ENCODE measurements around the gene NOS3. TPM values are rescaled to one million over a fixed set of nuclear protein-coding genes. Genes with fewer than 3 reads are reported as not detected.

Gene NOS3
- total RNA-seq: 10 to 100 TPM in 1 of 4 donors, 1 to 10 TPM in 3; 2.5 to 11.3 (median 6.0) TPM

DNA sequence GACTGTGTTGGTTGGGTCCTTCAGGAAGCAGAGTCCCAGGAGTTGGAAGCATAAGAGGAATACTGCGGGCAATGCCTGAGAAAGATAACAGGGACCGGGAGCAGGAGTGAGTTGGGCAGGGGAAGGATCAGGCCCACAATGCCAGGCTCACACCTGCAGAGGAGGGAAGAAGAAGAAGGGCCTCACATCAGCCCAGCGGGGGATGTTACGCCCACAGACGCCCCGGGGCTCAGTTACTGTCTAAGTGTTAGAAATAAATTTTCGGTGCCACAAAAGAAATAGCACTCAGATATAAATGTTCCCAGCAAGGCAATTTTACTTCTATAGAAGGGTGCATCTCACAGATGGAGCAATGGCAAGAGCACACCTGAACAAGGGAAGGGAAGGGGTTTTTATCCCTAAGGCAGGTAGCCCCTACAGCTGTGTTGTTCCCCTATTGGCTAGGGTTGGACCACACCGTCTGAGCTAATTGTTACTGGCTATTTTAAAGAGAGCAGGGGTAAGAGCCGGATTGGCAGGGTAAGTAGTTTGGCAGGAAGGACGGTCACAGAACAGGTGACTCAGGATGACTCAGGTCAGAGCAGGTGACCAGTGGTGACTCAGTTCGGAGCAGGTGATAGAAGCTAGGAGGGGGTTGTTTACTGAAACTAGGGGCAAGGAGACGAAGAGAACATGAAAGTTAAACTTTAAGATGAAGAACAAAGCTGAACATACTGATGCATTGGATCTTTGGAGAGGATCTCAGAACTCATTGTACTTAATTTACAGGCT is at the start of gene NOS3:
TSS of gene NOS3 (plus strand) at position 602 of the 771 bp plus-strand sequence. CDS start 2,787 bp downstream, outside the sequence.
- TF ChIP-seq, protein P1, sequence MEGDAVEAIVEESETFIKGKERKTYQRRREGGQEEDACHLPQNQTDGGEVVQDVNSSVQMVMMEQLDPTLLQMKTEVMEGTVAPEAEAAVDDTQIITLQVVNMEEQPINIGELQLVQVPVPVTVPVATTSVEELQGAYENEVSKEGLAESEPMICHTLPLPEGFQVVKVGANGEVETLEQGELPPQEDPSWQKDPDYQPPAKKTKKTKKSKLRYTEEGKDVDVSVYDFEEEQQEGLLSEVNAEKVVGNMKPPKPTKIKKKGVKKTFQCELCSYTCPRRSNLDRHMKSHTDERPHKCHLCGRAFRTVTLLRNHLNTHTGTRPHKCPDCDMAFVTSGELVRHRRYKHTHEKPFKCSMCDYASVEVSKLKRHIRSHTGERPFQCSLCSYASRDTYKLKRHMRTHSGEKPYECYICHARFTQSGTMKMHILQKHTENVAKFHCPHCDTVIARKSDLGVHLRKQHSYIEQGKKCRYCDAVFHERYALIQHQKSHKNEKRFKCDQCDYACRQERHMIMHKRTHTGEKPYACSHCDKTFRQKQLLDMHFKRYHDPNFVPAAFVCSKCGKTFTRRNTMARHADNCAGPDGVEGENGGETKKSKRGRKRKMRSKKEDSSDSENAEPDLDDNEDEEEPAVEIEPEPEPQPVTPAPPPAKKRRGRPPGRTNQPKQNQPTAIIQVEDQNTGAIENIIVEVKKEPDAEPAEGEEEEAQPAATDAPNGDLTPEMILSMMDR (IDR thresholded peaks at IDR 0.05; ENCODE audit: low read depth): no peak

DNA sequence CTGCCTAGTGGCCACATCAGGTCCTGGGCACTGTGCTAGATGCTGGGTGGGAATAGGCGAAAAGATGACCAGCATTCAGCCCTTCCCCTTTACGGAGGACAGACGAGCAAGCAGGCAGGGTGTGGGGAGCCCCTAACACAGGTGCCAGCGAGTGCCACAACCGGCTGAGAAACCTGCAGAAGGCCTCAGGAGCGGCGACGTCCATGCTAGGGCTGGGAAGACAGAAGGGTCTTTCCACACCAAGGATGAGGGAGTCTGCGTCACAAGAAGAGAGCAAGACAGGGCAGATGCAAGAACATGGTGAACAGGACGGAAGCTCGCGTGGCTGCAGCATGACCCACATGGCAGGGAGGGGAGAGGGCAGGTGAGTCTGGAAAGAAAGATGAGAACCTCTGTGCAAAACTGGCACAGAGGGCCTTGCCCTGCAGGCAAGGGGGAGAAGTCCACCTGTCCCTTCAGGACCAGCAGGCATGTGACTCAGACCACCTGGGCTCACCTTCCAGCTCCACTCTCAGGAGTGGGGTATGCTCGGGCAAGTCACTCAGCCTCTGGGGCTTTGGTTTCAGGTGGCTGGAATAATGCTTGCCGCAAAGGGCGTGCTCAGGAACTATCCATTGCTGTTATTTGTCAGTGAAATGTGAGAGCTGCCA is 49.3 kb upstream of the NOS3 start:
- TF ChIP-seq, protein P1 (IDR thresholded peaks at IDR 0.05; ENCODE audit: low read depth): no peak

DNA sequence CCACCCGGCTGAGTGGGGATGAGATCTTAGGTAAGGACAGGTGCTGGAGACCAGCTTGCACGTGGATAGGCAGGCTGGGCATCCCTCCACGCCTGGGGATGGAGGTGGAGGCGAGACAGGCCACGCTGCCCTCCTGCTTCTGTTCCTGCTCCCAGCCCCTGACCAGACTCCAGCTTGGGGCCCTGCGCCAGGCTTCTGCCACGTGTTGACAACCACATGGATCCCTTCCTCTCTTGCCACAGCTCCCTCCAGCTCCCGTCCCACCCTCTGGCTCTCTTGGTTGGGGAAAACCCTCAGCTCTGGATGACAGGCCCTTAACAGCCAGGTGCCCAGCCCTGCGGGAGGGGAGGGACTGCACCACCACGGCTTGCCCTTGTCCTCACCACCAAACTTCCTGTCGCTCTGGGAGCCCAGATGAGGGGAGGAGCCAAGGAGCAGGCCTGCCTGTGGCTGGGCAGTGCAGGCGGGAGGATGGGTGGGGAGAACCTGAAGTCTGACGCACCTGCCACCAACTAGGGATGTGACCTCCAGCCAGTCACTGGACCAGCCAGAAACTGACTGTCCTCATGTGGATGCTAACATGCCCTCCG is 48.7 kb upstream of the NOS3 start:
- TF ChIP-seq, protein P1 (IDR thresholded peaks at IDR 0.05; ENCODE audit: low read depth): no peak

DNA sequence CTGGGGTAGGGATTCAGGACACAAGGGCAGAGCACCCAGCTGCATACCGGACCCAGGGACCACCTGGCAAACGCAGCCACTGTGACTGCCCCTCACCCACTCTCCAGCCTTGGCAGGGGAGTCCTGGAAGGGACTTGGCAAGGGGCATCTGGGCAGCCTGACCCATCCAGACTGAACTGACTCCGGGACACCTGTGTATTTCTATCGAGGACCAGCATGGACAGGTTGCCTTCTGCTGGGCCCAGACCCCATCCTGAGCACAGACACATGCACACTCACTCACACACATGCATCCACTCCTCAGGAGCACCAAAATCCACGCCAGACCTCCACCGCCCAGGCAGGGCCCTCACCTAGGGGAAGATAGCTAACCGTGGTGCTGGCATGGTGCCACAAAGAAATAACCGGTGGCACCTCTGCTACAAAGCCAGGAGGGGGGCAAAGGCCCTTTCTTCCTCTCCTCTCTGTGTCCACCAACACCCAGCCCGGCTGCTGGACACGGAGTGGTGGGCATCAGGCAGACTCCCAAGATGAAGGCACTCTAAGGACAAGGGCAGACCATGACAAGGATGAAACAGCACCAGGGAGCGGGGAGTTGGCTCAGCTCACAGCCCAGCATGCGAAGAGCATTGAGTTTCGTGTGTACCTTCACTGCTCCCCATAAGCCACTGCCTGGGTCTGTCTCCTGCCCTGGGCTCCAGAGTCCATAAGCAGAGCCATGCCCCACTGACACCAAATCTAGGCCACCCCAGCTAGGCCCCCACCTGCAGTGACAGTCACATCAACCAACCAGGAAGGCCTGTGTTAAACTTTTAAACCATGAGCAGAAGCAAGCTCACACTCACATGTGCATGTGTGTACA is 48.0 kb upstream of the NOS3 start:
- TF ChIP-seq, protein P1 (IDR thresholded peaks at IDR 0.05; ENCODE audit: low read depth): no peak

DNA sequence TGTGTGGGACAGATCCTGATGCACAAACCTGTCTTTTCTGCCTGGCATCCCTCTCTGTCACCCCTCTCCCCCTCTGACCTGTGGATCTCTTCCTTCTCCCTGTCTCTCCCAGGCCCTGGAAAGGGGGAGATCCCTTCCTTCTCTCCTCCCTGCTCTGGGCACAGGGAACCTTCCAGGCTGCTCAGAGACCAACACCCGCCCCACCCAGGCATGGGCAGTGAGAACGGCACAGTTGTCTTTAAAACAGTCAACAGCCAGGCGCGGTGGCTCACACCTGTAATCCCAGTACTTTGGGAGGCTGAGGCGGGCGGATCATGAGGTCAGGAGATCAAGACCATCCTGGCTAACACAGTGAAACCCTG is 47.4 kb upstream of the NOS3 start:
- TF ChIP-seq, protein P1 (IDR thresholded peaks at IDR 0.05; ENCODE audit: low read depth): no peak

DNA sequence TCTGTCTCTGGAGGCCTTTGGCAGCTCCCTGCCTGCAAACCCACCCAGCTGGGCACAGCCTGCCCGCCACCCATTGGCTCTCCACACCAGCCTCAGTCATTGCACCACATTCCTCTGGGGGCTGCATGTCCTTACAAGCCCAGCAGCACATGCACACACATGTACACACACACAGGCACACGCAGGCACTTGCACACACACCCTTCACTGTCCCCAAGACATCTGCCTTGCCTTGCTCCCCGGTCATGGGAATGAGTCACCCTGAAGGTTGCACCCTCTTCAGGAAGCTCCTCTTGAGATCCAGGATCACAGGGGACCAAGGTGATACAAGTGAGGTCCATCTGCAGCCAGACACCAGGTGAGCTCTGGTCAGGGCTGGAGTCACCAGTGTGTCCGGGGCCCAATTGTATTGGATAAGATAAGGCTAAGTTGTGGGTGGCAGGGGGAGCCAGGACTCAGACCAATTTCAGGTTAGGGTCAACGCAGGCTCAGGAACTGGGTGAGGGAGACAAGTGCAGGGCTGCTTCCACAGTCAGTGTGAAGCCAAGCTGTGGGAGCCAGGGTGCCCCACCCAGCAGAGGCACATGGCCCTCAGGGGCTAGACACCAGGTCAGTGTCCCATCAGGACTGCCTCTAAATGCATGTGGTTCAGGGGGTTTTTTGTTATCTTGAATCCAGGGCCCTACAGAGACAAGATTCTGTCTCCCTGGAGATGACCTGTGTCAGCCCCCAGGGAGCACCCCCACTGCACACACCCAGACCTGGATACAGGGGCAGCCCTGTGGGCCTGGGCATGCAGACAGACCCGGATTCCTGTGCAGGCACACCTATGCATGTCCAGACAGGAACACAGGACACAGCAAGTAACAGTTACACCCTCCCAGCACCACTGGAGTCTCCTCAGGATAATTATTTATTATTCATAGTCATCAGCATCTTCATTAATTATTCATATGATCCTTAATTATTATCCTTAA is 46.5 kb upstream of the NOS3 start:
- TF ChIP-seq, protein P1 (IDR thresholded peaks at IDR 0.05; ENCODE audit: low read depth): no peak
